Heart right ventricle (tissue), 16 donors: Measurements from ENCODE around the gene UXS1. TPM values are rescaled to one million over a fixed set of nuclear protein-coding genes. Genes with fewer than 3 reads are reported as not detected.

Experiments used
- ATAC-seq, 8 donors: fragments of 200-7000 bp; cut with Tn5 transposase; one replicate each; pipeline ENCODE4 v1.9.1; 2020; ENCODE audit warnings: mild to moderate bottlenecking in 8 of 8, moderate library complexity in 8 of 8, moderate number of reproducible peaks in 1 of 8
- DNase-seq, 2 donors: peaks; one replicate each; pipeline ENCODE4 v3.0.0-alpha.2; 2020
- H3K27ac ChIP-seq, 10 donors: fragments of 200-600 bp; sonication (generic) in 2 of 10; one replicate each; pipeline versions ENCODE4 v1.5.0 to v1.8.0; 2020 to 2022; ENCODE audit warnings: mild to moderate bottlenecking in 3 of 10
- H3K27me3 ChIP-seq, 7 donors: fragments of 200-600 bp; one replicate each; pipeline ENCODE4 v1.8.0; 2021 to 2022; ENCODE audit warnings: mild to moderate bottlenecking in 2 of 7
- H3K36me3 ChIP-seq, 9 donors: fragments of 200-600 bp; sonication (generic) in 1 of 9; one replicate each; pipeline versions ENCODE4 v1.5.0 to v1.8.0; 2020 to 2022; ENCODE audit warnings: mild to moderate bottlenecking in 2 of 9
- H3K4me1 ChIP-seq, 9 donors: fragments of 200-600 bp; sonication (generic) in 1 of 9; one replicate each; pipeline versions ENCODE4 v1.5.0 to v1.8.0; 2020 to 2022; ENCODE audit warnings: mild to moderate bottlenecking in 4 of 9
- H3K4me3 ChIP-seq, 10 donors: fragments of 200-600 bp; sonication (generic) in 2 of 10; one replicate each; pipeline versions ENCODE4 v1.5.0 to v1.8.0; 2020 to 2022; ENCODE audit warnings: mild to moderate bottlenecking in 7 of 10, moderate library complexity in 2 of 10
- H3K9me3 ChIP-seq, 11 donors: fragments of 200-600 bp in 10 of 11; sonication (generic) in 2 of 11; one replicate each; pipeline versions ENCODE4 v1.5.0 to v1.8.0; 2013 to 2022; ENCODE audit warnings: mild to moderate bottlenecking in 2 of 11, control low read depth in 1 of 11, moderate library complexity in 1 of 11
- WGBS, 2 donors: extraction: QIAGEN DNeasy Blood & Tissue Kit; methylation state at CpG; one replicate each; pipeline ENCODE4 v1.1.7; 2013; ENCODE audit warnings: inconsistent platforms in 1 of 2; 5-methylcytosine and 5-hydroxymethylcytosine counted together
- intact Hi-C, 10 donors: fragments of 100-400 bp; cut with DNase I; formaldehyde crosslinking; loops; one replicate each; pipeline versions ENCODE4 v1.11.1 to v1.14.2; 2022
- polyA plus RNA-seq, 2 donors: library from polyadenylated mRNA; stranded (reverse); fragments of 200-250 nt; gene quantifications; one replicate each; pipeline ENCODE4 v1.2.3, GENCODE V29; 2013
- total RNA-seq, 10 donors: library from RNA; stranded (reverse); fragmentation: NEBNext Ultra II Directional in 3 of 10; extraction: Animal tissue kit (Norgen Biotek cat#: 25700) in 3 of 10; gene quantifications; one replicate each; pipeline versions ENCODE4 v1.2.1 to v1.2.4, GENCODE V29; 2021 to 2023
- TF ChIP-seq, protein P1 (sequence below), 9 donors: fragments of 200-600 bp; sonication (generic) in 2 of 9; IDR thresholded peaks; one replicate each; pipeline versions ENCODE4 v1.5.0 to v1.8.0; 2021 to 2022; ENCODE audit warnings: antibody characterized with exemption in 9 of 9, mild to moderate bottlenecking in 5 of 9, moderate library complexity in 1 of 9
- donor health status: Arrhythmogenic right ventricular cardiomyopathy.
- donor health status: ischemic (EF 13 %, LVEDD 7.1; RV severe dilation, severe dysfunction).
- donor health status: healthy with polysubstance abuse.
- donor health status: DM: no; HTN: yes; CAD: no.
- donor health status: DM: no; HTN: no; CAD: no.
- donor health status: ischemic (EF 25% LVEDD 6.9; RV normal size, moderate dysfunction).
- donor health status: ischemic (EF 25% LVEDD 5.7; RV mildly dilated, moderate dysfunction).
- donor health status: healthy.
- donor health status: DM: yes; HTN: yes; CAD: no.
- donor health status: Ischemic cardiomyopathy.
- donor health status: ischemic (EF 35%, LVEDD 5.7; RV mildly dilated, moderate dysfunction).
- donor health status: nonischemic (EF 11% LVEDD 7.7; RV severe dilation, severe dysfunction).
- donor health status: DM: yes; HTN: yes; CAD: no.
- donor health status: PGD.
- donor health status: ischemic (EF 29% LVEDD 5.4; RV normal size, mild dysfunction).
- donor health status: nonischemic (EF 23%, LVEDD 6.1; RV moderate dilation, normal function).

Gene UXS1
- total and polyA plus RNA-seq, 12 donors, result 7.1 to 35.0 (median 25.1) TPM

DNA sequence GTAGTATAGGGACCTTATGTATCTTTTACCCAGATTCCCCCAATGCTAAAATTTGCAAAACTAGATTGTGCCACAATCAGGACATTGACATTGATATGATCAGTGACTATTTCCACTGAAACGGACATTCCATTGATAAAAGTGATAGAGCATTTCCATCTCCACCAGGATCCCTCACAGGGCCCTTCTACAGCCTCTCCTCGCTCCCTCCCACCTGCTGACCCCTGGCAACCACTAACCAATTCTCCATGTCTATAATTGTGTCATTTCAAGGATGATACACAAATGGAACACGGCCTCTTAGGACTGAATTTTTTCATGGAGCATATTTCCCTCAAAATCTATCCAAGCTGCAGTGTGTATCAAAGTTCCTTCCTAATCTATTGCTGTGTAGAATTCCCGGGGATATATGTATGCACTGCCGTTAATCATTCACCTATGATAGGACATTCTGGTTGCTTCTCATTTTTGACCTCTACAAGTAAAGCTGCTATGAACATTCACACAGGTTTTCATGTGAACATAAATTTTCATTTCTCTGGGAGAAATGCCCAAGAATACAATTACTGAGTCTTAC is 67.3 kb downstream of the UXS1 start:
- Histone ChIP-seq H3K27ac (no peak overlapping the region), H3K4me3 (no peak overlapping the region), H3K4me1 (peaks cover 0 to 7% (median 0%) of the 10 kb centered on the region in 9 donors), H3K9me3 (no peaks in the 10 kb centered on the region), H3K36me3 (peaks cover 0 to 59% (median 5%) of the 10 kb centered on the region in 9 donors), H3K27me3 (no peaks in the 10 kb centered on the region)
- TF ChIP-seq, protein P1, sequence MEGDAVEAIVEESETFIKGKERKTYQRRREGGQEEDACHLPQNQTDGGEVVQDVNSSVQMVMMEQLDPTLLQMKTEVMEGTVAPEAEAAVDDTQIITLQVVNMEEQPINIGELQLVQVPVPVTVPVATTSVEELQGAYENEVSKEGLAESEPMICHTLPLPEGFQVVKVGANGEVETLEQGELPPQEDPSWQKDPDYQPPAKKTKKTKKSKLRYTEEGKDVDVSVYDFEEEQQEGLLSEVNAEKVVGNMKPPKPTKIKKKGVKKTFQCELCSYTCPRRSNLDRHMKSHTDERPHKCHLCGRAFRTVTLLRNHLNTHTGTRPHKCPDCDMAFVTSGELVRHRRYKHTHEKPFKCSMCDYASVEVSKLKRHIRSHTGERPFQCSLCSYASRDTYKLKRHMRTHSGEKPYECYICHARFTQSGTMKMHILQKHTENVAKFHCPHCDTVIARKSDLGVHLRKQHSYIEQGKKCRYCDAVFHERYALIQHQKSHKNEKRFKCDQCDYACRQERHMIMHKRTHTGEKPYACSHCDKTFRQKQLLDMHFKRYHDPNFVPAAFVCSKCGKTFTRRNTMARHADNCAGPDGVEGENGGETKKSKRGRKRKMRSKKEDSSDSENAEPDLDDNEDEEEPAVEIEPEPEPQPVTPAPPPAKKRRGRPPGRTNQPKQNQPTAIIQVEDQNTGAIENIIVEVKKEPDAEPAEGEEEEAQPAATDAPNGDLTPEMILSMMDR (IDR thresholded peaks at IDR 0.05), result no peak
- no peak for DNase-seq
- WGBS, 2 donors, result 90 to 92% methylated on average over 5 of the region's 5 CpGs
- intact Hi-C loops, result no loop called here
- ATAC-seq, result no peak

DNA sequence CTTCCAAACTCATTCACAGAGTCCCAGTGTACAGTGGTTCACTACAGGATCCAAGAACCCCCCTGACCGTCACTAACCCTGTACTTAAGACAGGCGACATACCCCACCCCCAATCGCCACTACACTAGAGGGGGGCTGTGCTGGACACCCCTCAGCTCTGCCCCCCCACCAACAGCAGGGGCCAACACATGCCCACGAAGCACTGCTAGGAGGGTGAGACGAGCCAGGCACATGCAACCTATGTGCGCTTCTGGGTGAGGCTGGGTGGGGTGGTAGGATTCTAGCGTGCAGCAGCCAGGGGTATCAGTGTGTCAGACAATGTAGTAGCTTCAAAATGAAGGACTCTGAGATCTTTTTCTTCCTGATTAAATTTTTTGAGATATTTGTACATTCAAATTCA is 67.8 kb downstream of the UXS1 start:
- 96 to 98% methylated on average over 7 of the region's 7 CpGs for WGBS, 2 donors
- ATAC-seq, result no peak
- no peaks in the 10 kb centered on the region for H3K9me3 ChIP-seq
- DNase-seq, result no peak
- no peaks in the 10 kb centered on the region for H3K27me3 ChIP-seq
- intact Hi-C loops, result no loop called here
- no peak overlapping the region for H3K27ac ChIP-seq
- H3K4me3 ChIP-seq, result no peak overlapping the region
- H3K4me1 ChIP-seq, result peaks cover 0 to 7% (median 0%) of the 10 kb centered on the region in 9 donors
- H3K36me3 ChIP-seq, result peaks cover 0 to 64% (median 5%) of the 10 kb centered on the region in 9 donors
- TF ChIP-seq, protein P1 (IDR thresholded peaks at IDR 0.05), result no peak

DNA sequence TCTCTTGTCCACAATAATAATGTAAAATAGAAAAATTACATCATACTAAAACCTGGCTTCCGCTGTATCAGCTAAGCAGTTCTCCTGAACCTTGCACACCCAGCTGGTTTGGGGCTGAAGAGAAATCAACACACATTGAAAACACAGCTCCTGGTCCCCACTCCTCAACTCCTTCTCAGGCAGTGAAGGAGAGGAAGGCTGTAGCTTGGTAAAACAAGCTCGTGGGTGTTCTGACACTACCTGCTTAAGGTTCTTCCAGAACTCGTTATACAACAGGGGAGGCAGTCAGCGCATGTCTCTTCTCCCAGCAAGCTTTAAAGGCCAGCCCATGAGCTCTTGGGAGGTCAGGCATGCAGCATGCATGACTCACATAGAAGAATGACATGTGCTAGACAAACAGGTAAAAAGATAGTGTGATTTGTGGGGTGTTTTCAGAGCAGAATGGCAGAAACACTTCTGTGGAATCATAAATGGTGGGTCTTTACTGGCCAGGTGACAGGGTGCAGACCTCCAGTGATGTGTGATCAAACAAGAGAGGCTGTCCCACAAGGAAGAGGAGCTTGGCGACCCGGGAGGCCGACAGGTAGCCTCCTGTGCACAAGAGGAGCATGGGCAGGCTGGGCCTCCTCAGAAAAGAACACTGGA is 69.1 kb downstream of the UXS1 start:
- no peak overlapping the region for H3K4me3 ChIP-seq
- 91 to 94% methylated on average over 7 of the region's 7 CpGs for WGBS, 2 donors

GRCh38 chr2:106124106-106124756 is 69.9 kb downstream of the UXS1 start:
- H3K4me1 ChIP-seq, result peaks cover 0 to under 1% (median 0%) of the 10 kb centered on the region in 9 donors
- TF ChIP-seq, protein P1 (IDR thresholded peaks at IDR 0.05), result no peak
- intact Hi-C loops, result loop anchor here in 2 of 10 donors (5.0 kb wide), 1 partner anchor 68 kb away; the partner anchor contains the start of gene UXS1 (in 2 of the 2)
- 91% methylated on average over 3 of the region's 3 CpGs for WGBS, 2 donors
- H3K27ac ChIP-seq, result no peak overlapping the region
- no peak overlapping the region for H3K4me3 ChIP-seq
- H3K36me3 ChIP-seq, result peaks cover 0 to 81% (median 5%) of the 10 kb centered on the region in 9 donors
- no peak for DNase-seq
- H3K27me3 ChIP-seq, result no peaks in the 10 kb centered on the region
- ATAC-seq, result no peak
- no peaks in the 10 kb centered on the region for H3K9me3 ChIP-seq

More for the DNA sequence above, 69.1 kb downstream of the UXS1 start:
- Histone ChIP-seq H3K27me3 (no peaks in the 10 kb centered on the region), H3K9me3 (no peaks in the 10 kb centered on the region), H3K4me1 (peaks cover 0 to 3% (median 0%) of the 10 kb centered on the region in 9 donors), H3K27ac (no peak overlapping the region), H3K36me3 (peaks cover 0 to 76% (median 5%) of the 10 kb centered on the region in 9 donors)
- no peak for DNase-seq
- no peak for ATAC-seq
- intact Hi-C loops, result loop anchor here in 2 of 10 donors (5.0 kb wide), 1 partner anchor 67 kb away; the partner anchor contains the start of gene UXS1 (in 2 of the 2)
- TF ChIP-seq, protein P1 (IDR thresholded peaks at IDR 0.05), result no peak
